Fibroblast of pulmonary artery (primary cell): Measurements from ENCODE around the gene TSG101.

Source experiments
- DNase-seq: peaks from one replicate; pipeline ENCODE4 v3.0.0-alpha.2; 2010; ENCODE audit warnings: low read depth
- H3K4me3 ChIP-seq: replicated peaks from 2 replicates; pipeline ENCODE4 v1.5.1; 2011; ENCODE audit warnings: low read depth, mild to moderate bottlenecking, control low read depth, low read length, moderate library complexity
- CTCF ChIP-seq: IDR thresholded peaks from 2 replicates; pipeline ENCODE4 v1.5.1; 2011; ENCODE audit warnings: mild to moderate bottlenecking, control low read depth, low read length, inconsistent platforms; ENCODE audit errors: missing control alignments

TSG101 gene

GRCh38 chr11:18438691-18439090 is 88.1 kb downstream of the TSG101 start:
- TF ChIP-seq CTCF: no peak
- no peak for DNase-seq
- no peak overlapping the region for H3K4me3 ChIP-seq
